SKM-1 treated with dmso at 0.1 percent for 144 hours (cell line): ENCODE results near the gene OR6N2.

ENCODE experiments used
- DNase-seq: peaks from one replicate; lab custom pipeline; 2025; ENCODE audit not compliant: unreplicated experiment; lab: John Stamatoyannopoulos, UW

Gene OR6N2, protein sequence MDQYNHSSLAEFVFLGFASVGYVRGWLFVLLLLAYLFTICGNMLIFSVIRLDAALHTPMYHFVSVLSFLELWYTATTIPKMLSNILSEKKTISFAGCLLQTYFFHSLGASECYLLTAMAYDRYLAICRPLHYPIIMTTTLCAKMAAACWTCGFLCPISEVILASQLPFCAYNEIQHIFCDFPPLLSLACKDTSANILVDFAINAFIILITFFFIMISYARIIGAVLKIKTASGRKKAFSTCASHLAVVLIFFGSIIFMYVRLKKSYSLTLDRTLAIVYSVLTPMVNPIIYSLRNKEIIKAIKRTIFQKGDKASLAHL

DNA sequence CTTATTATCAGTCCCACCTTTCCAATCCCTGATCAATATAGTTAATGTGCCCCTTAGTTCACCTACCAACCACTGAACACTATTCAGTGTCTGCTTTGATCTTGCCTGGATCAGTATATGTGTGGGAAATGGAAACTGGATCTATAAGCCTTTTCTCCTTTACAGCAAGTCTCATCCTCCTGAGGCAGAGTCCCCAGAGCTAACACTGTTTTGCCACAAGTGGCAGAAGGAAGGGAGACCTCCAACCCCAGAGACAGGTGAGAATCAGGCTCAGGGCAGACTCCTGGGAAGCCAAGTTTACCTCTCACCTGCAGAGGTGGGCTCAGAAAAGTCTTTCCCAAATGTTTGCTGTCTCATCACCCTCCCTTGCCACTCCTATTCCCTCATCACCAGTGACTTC is at the start of gene OR6N2:
Gene OR6N2 (minus strand): TSS at position 101 of the 400 bp plus-strand sequence. CDS start 3,569 bp downstream, outside the sequence.
- no peak for DNase-seq

DNA sequence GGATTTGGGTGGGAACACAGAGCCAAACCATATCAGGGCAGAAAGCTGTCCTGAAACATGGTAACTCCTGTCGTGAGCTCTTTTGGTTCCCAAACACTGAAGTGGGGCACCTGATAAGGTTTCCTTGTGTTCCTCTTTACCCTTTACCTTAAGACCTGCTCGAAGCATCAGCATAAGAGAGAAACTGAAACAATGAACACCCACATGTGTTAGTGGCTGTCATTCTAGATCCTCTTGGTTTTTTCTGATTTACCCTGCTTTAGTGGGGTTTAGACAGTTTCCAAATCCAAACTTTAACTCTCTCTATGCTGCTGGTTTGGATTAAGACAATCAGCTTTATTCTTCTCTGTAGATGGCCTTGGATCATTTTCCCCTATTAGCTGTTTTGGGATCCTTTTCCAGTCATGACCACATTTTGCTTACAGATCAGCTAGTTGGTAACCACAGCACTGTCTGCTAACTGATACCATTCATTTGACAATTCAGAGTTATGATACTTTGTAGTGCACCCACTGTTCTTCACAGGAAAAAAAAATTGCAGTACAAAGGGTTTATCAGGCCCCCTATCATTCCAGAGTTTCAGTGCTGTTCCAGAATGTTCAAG is 49.2 kb upstream of the OR6N2 start:
- DNase-seq = no peak

GRCh38 chr1:158821723-158822122 is 40.7 kb upstream of the OR6N2 start:
- no peak for DNase-seq

GRCh38 chr1:158819461-158820443 is 38.7 kb upstream of the OR6N2 start:
- DNase-seq = no peak

DNA sequence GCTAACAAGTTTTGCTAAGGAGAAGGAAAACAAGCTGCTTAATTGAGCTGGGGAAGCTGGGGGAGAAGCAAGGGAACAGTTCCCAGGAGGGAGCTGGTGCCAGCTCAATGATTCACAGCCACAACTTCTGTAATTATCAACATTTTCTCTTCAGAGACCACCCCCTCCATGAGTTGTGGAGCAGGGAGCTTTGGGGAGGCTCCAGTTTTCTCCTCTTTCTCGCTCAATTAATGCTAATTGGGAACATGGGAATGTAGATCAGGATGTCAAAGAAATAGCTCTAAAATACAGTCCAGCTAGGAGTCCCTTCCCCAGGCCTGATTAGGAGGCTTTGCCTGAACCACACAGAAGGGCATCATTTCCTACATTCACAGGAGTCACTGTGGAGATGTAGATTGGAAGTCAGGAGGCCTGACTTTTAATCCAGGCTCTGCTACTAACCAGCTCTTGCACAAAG is 38.0 kb upstream of the OR6N2 start:
- no peak for DNase-seq

GRCh38 chr1:158818560-158818959 is 37.6 kb upstream of the OR6N2 start:
- DNase-seq = peak; percentile 83

GRCh38 chr1:158814970-158815369 is 34.0 kb upstream of the OR6N2 start:
- DNase-seq = no peak

DNA sequence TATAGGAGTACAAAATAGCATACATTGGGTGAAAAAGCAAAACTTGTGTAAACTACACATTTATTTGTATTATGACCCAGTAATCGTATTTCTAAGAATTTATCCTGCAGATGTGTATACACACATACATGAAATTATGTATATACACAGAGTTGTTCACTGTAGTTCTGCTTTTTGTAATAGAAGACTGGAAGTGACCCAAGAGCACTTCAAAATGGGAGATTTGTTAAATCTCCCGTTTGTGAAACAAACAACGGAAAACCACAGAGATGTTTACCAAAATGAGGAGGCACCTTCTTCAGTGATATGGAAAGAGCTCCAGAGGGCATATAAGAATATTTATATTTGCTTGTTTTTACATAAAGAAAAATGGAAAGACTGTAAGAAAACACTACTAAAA is 32.2 kb upstream of the OR6N2 start:
- peak; percentile 20 for DNase-seq

GRCh38 chr1:158812336-158812735 is 31.3 kb upstream of the OR6N2 start:
- DNase-seq = no peak

GRCh38 chr1:158810311-158810710 is 29.3 kb upstream of the OR6N2 start:
- peak; percentile 73 for DNase-seq

DNA sequence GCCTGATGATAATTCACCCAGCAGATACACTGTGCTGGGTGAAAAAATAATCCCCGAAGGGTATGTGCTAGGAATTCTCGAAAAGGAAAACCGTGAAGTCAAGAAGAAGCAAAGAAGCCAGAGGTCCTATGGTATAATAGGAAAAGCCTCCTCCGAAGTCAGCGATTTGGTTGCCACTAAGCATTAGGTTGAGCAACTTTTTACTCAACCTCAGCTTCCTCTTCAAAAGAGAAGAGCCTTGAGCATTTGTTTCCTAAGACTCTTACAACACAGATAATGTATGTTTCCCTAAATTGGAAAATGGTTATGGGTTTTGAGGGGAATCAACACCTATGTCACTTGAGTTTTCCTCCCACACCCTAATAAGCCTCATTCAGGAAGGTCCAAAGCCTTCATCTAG is 28.9 kb upstream of the OR6N2 start:
- DNase-seq = peak; percentile 95

GRCh38 chr1:158809256-158809655 is 28.3 kb upstream of the OR6N2 start:
- DNase-seq = peak; percentile 83

DNA sequence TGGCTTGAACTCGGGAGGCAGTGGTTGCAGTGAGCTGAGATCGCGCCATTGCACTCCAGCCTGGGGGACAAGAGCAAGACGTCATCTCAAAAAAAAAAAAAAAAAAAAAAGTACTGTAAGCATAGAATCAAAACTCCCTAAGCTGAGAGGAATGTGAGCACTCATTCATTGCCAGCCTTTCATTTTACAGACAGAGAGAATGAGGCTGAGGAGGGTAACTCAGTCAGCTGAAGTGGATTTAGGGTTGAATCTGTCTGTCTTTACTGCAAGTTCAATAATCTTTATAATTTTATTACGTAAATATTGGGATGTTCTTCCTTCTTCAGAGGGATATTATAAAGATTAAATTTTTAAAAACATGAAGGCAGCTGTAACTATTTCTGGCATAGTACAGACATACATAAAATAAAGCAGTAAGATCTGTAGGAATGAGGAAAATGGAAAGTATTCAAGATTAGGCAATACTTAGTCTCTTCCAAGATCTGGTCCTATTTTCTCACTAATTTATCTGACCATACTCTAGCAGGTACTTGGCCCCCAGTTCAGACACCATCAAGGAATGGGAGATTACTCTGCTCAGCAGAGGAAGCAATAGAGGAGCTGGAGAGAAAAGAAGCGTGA is 26.0 kb upstream of the OR6N2 start:
- DNase-seq = no peak

GRCh38 chr1:158803678-158804077 is 22.7 kb upstream of the OR6N2 start:
- DNase-seq = no peak

DNA sequence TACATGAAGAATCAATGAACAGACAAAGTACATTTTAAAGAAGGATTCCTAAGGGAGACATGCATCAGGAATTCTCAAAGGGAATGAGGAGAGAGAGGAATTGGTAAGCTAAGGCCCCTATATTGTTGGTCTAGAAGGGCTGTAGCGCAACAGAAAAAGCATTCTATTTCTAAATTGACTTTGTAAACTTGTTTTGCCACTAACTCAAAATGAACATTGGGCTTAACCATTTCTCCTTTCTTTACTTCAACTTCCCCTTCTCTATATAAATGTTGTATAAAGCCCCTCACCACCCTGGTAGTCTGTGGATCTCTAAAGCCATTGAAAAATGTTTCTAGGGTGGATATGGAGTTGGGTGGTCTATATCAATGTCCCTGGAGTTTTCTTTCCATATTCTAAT is 20.4 kb upstream of the OR6N2 start:
- no peak for DNase-seq

DNA sequence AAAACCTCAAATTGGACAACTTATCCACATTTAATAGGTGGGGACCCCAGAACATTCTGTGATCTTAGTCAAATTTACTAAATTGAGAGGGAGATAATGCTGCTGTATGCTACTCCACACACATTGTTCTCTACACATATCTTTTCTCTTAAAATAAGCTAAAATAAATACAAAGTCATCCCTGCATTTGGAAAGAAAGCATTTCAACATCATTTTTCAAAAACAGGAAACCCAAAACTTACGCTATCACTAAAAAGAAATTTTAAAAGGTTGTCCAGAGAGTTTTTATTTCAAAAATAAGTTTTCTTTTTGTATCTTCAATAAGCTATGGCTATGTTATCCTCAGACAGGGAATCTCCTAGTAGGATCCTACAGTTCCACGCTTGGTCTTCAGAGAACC is 19.5 kb upstream of the OR6N2 start:
- no peak for DNase-seq

DNA sequence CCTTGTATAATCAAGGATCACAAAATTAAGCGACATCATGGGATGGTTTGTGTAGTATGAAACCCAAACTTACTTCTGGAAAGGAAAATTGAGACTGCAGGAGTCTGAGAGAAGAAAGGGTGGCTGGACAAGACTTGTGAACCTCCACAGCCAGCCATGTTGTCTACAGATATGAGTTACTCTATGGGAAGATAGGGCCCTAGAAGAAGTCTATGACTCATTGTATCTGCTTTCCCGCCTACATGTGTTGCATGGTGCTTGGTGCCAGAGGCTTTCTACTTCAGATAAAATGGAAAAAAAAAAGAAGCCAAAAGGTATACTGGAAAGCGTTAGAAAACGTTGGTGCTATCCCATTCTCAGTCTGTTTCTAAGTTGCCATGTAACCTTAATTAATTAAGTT is 18.7 kb upstream of the OR6N2 start:
- DNase-seq = no peak

DNA sequence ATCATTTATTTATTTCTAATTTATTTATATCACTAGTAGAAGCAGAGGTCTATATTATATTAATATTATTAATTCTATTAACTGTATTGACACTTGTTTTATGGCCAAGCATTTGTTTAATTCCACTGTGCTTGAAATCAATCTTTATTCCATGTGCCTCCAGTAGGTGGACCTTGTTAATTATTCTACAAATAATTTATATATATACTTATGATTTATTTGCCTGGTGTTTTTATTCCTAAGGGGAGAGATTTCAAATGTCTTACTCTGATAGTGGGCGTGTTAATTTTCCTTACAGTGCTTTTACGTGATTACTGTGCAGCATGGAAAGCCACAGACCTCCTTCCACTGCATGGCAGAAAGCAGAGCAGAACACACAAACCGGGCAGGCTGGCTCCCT is 17.5 kb upstream of the OR6N2 start:
- DNase-seq = no peak

DNA sequence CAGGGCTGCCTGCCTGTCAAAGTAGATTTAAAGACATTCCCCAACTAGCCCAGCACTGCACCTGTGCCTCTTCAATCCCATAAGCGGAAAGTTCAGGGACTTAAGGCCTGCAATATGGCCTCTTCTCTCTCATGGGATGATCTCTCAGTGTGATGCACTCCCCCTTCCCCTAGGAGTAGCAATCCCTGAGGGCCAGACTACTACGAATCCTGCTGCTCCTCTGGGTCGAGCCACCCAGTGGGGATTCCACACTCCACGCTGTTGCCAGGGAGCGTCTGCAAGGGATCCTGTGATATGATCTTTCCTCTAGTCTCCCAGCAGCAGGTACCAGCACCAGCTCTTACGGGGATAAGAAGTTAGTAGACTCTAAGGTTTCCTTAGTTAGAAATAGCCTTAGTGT is 13.2 kb upstream of the OR6N2 start:
- DNase-seq = no peak

DNA sequence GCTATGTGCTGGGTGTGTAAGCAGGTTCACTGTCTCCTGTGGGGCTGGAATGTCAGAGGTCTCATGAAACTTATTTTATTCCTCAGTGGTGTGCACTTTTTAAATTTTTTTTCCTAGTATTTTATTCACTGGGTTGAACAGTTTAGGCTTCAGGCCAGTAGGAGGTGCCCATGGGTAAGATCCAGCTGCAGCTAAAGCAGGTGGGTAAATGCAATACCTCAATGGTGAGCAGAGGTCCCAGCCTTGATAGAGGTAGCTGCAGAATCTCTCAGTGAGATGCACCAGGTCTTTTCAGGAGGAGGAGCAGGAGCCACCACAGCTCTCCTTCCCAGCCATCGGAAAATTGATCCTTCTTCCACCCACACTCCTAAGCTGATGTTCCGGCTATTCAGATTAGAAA is 12.6 kb upstream of the OR6N2 start:
- peak; percentile 30 for DNase-seq
